ENCODE results near the gene IL21R.

GRCh38 chr16:27366687-27367460 lies 35.1 kb upstream of the IL21R start:
- no peak for TF ChIP-seq CTCF (IDR thresholded peaks at IDR 0.05)
- TF ChIP-seq POLR2AphosphoS5 (IDR thresholded peaks at IDR 0.05) = peak; percentile 48
